GM12874 (cell line): ENCODE results near the gene LPP.

ENCODE experiments used
- TF ChIP-seq, protein P1 (sequence below): IDR thresholded peaks from 2 replicates; pipeline ENCODE4 v1.5.1; 2011; ENCODE audit warnings: low read depth, mild to moderate bottlenecking, control low read depth, low read length, moderate library complexity; ENCODE audit not compliant: insufficient read depth

The LPP gene

DNA sequence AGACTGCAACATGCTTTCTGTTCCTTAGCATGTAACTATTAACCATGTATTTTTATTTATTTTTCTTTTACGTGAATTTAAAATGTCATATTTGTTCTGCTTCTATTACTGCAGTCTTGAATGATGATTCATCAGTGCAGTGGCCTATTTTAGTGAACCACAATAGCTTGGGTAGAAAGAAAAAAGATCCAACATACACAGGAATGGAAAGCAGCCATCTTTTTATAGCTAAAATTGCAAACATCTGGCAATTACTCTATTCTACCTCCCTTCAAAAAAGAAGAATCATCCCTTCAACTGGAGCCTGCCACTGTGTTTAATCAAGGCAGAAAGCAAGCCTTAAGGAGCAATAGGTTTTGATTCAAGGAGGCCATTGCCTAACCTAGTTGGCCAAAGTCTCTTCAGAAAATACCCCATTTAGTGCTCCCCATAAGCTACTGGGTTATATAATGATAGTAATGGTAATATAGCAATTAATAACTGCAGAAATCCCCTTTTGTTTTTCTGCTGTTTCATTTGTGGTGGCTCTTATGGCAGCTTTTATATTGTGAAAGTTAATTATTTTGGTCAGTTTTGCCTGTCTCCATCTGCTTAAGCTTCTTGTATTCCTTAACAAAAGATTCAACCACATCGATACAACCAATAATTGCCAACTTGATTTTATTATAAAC is 267.3 kb downstream of the LPP start:
- TF ChIP-seq, protein P1, sequence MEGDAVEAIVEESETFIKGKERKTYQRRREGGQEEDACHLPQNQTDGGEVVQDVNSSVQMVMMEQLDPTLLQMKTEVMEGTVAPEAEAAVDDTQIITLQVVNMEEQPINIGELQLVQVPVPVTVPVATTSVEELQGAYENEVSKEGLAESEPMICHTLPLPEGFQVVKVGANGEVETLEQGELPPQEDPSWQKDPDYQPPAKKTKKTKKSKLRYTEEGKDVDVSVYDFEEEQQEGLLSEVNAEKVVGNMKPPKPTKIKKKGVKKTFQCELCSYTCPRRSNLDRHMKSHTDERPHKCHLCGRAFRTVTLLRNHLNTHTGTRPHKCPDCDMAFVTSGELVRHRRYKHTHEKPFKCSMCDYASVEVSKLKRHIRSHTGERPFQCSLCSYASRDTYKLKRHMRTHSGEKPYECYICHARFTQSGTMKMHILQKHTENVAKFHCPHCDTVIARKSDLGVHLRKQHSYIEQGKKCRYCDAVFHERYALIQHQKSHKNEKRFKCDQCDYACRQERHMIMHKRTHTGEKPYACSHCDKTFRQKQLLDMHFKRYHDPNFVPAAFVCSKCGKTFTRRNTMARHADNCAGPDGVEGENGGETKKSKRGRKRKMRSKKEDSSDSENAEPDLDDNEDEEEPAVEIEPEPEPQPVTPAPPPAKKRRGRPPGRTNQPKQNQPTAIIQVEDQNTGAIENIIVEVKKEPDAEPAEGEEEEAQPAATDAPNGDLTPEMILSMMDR, result no peak

DNA sequence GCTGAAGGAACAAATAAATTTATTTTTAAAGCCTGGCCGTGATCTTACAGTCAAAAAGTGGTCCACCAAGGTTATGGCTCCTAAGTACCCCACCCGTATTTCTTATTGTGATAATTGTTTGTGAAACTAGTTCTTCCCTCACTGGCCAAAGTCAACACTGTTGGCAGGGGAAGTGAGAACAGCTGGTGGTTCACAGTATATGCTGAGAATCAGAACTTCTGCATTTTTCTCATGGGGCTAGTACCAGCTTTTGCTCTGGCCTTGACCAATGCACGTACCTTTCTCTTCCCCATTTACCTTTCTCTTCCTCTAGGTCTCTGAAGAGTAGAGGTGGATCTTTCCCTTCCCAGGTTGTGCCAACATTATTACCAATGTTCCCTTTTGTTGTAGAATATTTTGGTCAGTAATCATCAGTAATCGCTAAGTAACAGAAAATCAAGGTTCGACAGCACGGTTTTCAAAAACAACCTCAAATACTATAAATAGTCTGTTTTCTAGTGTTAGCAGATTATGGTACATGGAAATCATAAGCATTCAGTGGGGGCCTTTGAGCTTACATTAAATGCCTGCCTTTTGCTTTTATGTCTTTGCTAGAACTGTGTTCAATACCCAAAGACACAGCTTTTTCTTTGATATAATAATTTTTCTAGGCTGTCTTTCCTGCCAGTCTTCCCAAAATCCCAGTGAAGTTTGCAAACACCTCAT is 268.0 kb downstream of the LPP start:
- TF ChIP-seq, protein P1, result no peak

DNA sequence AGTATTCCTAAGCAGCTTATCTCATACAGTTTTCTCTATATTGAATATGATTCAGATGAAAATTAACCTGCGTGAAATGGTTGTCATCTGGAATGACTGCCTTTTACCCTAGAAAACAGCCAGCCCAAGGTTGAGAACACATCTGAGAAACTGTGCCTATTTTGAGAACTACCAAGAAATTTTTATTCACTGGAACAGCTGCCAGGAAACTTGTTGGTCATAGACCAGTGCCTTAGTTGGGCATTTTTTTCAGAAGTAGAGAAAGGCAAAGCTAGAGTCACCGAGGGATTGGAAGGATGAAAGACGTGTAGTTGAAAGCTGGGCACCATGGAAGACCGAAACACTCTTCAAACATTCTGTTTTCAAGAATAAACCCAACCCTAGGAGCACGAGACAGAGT is 277.1 kb downstream of the LPP start:
- TF ChIP-seq, protein P1, result no peak

DNA sequence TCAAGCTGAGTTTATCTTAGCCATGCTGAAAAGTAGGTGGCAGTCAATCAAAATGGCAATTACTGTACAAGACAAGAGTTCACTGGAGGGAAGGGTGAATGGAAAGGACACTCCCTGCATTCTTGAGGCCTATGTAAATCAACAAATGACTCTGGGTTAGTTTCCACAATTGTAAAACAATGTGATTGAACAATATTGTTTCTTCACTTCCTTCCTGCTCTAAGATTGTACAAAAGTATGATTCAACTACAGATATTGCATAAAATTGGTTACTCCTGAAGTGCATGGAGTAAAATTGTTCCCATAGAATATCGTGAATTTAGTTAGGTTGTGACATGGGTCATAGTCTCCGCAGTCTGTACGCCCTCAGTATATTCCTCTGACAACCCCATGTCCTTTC is 277.6 kb downstream of the LPP start:
- TF ChIP-seq, protein P1, result no peak

DNA sequence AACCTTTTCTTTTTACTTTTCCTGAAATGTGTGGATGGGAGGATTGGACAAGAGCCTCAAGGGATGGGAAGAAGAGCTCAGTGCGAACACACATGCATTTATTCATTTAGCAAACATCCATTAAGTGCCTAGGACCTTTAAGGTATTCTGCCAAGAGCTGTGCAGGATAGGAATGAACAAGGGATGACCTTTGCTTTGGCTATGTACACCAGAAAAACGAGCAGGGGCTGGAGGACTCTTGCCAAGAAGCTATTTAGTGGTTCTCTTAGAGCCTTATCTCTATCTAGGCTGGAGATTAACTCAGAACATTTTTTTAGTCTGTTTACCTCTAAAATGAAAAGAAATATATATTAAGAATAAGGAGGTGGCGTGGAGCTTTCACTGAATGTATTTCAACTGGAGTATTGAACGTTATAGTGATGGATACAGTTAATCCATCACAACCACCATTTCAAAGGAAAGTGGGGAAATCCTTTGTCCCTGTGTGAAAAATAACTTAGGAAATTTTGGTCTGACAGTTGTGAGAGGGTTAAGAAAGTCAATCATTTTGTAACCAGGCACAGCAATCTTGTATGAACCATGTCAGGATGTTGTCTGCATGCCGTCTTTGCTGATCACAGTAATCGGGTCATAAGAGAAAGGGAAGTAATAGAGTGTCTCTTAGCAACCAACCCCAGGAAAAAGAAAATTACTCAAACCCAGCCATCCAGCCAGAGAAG is 279.0 kb downstream of the LPP start:
- TF ChIP-seq, protein P1, result no peak

DNA sequence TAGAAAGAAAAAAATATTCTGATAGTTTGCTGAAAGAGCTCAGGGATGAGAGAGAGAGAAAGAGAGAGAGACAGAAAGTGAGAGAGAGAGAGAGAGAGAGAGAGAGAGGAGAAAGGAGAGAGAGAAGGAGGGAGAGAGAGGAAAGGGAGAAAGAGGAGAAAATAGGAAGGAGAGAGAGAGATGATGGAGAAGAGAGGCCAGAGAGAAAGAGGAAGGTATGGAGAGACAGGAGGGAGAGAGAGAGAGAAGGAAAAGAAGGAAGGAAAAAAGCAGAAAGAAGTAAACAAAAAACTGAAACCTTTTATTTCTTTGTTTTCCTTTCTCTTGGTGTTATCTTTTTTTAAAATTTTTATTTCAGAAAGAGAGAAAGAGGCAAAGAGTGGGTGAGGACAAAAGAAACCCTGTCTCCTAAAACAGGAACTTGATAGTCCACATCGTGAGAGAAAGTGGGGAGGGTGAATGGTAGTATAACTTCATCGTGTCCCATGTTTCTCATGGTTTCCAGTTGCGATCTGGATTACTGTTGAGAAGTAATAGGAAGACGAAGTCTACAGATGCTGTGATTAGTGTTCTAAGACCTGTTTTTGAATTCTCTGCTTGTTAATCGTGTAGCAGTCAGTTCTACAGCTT is 279.7 kb downstream of the LPP start:
- TF ChIP-seq, protein P1, result no peak

DNA sequence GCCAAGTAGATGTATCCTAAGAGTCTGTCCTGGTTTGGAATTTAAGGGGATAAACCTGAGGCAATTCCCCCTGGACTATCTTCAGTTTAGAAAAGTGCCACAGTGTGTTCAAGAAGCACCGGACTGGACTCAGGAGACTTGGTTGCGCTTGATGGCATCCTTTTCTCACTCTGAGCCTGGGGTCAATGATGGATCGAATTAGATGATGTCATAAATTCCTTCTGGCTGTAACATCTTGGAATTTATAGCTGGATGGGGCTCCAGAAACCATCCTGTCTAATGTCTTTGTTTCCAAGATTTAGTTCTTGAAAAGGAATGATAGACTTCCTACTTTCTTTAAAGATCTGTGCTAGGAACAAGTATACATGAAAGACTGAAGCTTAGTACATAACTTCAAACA is 280.6 kb downstream of the LPP start:
- TF ChIP-seq, protein P1, result no peak
